Natural killer cell (primary cell): ENCODE data around the gene FBXW12. TPM values are rescaled to one million over a fixed set of nuclear protein-coding genes. Genes with fewer than 3 reads are reported as not detected.

ENCODE experiments used
- ATAC-seq, 3 donors: fragments of 150-1000 bp in 2 of 3; fragments of 200-7000 bp in 1 of 3; cut with Tn5 transposase; 1 replicate in 1 of 3; 2 replicates in 2 of 3; pipeline ENCODE4 v1.10.0; 2021; ENCODE audit warnings: mild to moderate bottlenecking in 2 of 3, moderate library complexity in 2 of 3
- DNase-seq, 2 donors: peaks; one replicate each; pipeline versions ENCODE4 v3.0.0 to v3.0.0-alpha.2; 2013 to 2021; ENCODE audit warnings: mixed read lengths in 1 of 2
- H3K27ac ChIP-seq: one replicate; pipeline ENCODE4 v1.5.1; 2013; ENCODE audit warnings: mild to moderate bottlenecking, low read length
- H3K27me3 ChIP-seq: one replicate; pipeline ENCODE4 v1.6.1; 2013; ENCODE audit warnings: low read length; ENCODE audit not compliant: control insufficient read depth, insufficient read depth
- H3K36me3 ChIP-seq: one replicate; pipeline ENCODE4 v1.6.1; 2013; ENCODE audit warnings: low read length; ENCODE audit not compliant: control insufficient read depth, insufficient read depth
- H3K4me1 ChIP-seq: one replicate; pipeline ENCODE4 v1.6.1; 2013; ENCODE audit warnings: low read length; ENCODE audit not compliant: control insufficient read depth, insufficient read depth
- H3K4me3 ChIP-seq: one replicate; pipeline ENCODE4 v1.5.1; 2013; ENCODE audit warnings: low read length
- H3K9me3 ChIP-seq: one replicate; pipeline ENCODE4 v1.6.1; 2013; ENCODE audit warnings: low read length; ENCODE audit not compliant: control insufficient read depth, insufficient read depth
- H3K27ac Mint-ChIP-seq, 2 donors: one replicate each; pipeline ENCODE4 v1.8.0; 2022; ENCODE audit warnings: mild to moderate bottlenecking in 2 of 2, mixed read lengths in 2 of 2, moderate library complexity in 1 of 2
- H3K27me3 Mint-ChIP-seq, 2 donors: one replicate each; pipeline ENCODE4 v1.8.0; 2022; ENCODE audit warnings: low read depth in 2 of 2, mixed read lengths in 2 of 2
- H3K36me3 Mint-ChIP-seq: one replicate; pipeline ENCODE4 v1.8.0; 2022; ENCODE audit warnings: mixed read lengths
- H3K4me1 Mint-ChIP-seq, 2 donors: one replicate each; pipeline ENCODE4 v1.8.0; 2022; ENCODE audit warnings: mixed read lengths in 2 of 2
- H3K4me3 Mint-ChIP-seq: one replicate; pipeline ENCODE4 v1.8.0; 2022; ENCODE audit warnings: mild to moderate bottlenecking, moderate library complexity, mixed read lengths
- H3K9me3 Mint-ChIP-seq, 2 donors: one replicate each; pipeline ENCODE4 v1.8.0; 2022; ENCODE audit warnings: mixed read lengths in 2 of 2
- CTCF ChIP-seq: fragments of 200-600 bp; IDR thresholded peaks from one replicate; pipeline ENCODE4 v1.8.0; 2022; ENCODE audit warnings: antibody characterized with exemption
- WGBS: methylation state at CpG from one replicate; pipeline ENCODE4 v1.1.7; 2013; ENCODE audit warnings: missing lambda C conversion rate; ENCODE audit not compliant: insufficient coverage; 5-methylcytosine and 5-hydroxymethylcytosine counted together
- intact Hi-C: fragments of 100-400 bp; cut with micrococcal nuclease; formaldehyde crosslinking; loops from one replicate; pipeline ENCODE4 v1.14.2; 2022
- total RNA-seq, 4 donors: library from RNA; stranded (reverse); fragments of 120-200 nt in 1 of 4; gene quantifications; one replicate each; pipeline versions ENCODE4 v1.2.3 to v1.2.4, GENCODE V29; 2013 to 2022

Gene FBXW12
- total RNA-seq, 3 donors from 2014 or later (not counting 1 experiment from before 2014, with no cell fraction given) = 0.25 TPM; not detected in 2

- Histone ChIP-seq H3K27ac (no peak overlapping the region), H3K4me1 (no peaks in the 10 kb centered on the region), H3K4me3 (no peak overlapping the region), H3K36me3 (no peaks in the 10 kb centered on the region), H3K27me3 (no peaks in the 10 kb centered on the region), H3K9me3 (no peaks in the 10 kb centered on the region)
- H3K4me3 Mint-ChIP-seq = no peak overlapping the region
- H3K4me1 Mint-ChIP-seq = no peaks in the 10 kb centered on the region
- H3K36me3 Mint-ChIP-seq = no peaks in the 10 kb centered on the region
- TF ChIP-seq CTCF = no peak
- no peaks in the 10 kb centered on the region for H3K9me3 Mint-ChIP-seq
- WGBS = 84% methylated on average over 9 of the region's 9 CpGs
- DNase-seq (peak in 1 of 2 donors; percentile 10), ATAC-seq (no peak)
- intact Hi-C loops = no loop called here
- H3K27ac Mint-ChIP-seq = no peak overlapping the region
- peaks cover 8 to 16% of the 10 kb centered on the region in 2 donors for H3K27me3 Mint-ChIP-seq
Measured at GRCh38 chr3:48397767-48398681, 26.0 kb downstream of the FBXW12 start.

- peaks cover 8 to 16% of the 10 kb centered on the region in 2 donors for H3K27me3 Mint-ChIP-seq
- H3K27ac Mint-ChIP-seq = no peak overlapping the region
- Histone ChIP-seq H3K4me1 (no peaks in the 10 kb centered on the region), H3K36me3 (no peaks in the 10 kb centered on the region), H3K27me3 (no peaks in the 10 kb centered on the region), H3K4me3 (no peak overlapping the region), H3K27ac (no peak overlapping the region), H3K9me3 (no peaks in the 10 kb centered on the region)
- H3K4me3 Mint-ChIP-seq = no peak overlapping the region
- no peaks in the 10 kb centered on the region for H3K4me1 Mint-ChIP-seq
- DNase-seq = peak in 1 of 2 donors; percentile 11
- H3K36me3 Mint-ChIP-seq = no peaks in the 10 kb centered on the region
- TF ChIP-seq CTCF = no peak
- intact Hi-C loops = no loop called here
- 82% methylated on average over 9 of the region's 11 CpGs for WGBS
- no peaks in the 10 kb centered on the region for H3K9me3 Mint-ChIP-seq
- no peak for ATAC-seq
Measured at GRCh38 chr3:48398701-48399386, 26.8 kb downstream of the FBXW12 start.

- H3K4me3 ChIP-seq = no peak overlapping the region
- H3K27me3 Mint-ChIP-seq = peaks cover 8 to 12% of the 10 kb centered on the region in 2 donors
- H3K4me3 Mint-ChIP-seq = no peak overlapping the region
- H3K9me3 ChIP-seq = no peaks in the 10 kb centered on the region
- no peaks in the 10 kb centered on the region for H3K27me3 ChIP-seq
- no peak for TF ChIP-seq CTCF
- no peaks in the 10 kb centered on the region for H3K36me3 Mint-ChIP-seq
- no peaks in the 10 kb centered on the region for H3K36me3 ChIP-seq
- H3K4me1 Mint-ChIP-seq = no peaks in the 10 kb centered on the region
- no peak overlapping the region for H3K27ac ChIP-seq
- peak in 1 of 2 donors; percentile 10 for DNase-seq
- H3K9me3 Mint-ChIP-seq = no peaks in the 10 kb centered on the region
- WGBS = 40% methylated on average over 4 of the region's 4 CpGs
- no peaks in the 10 kb centered on the region for H3K4me1 ChIP-seq
- intact Hi-C loops = loop anchor here (2.0 kb wide), 1 partner anchor 211 kb away; no protein-coding TSS in a partner anchor
- ATAC-seq = no peak
- no peak overlapping the region for H3K27ac Mint-ChIP-seq
Measured at GRCh38 chr3:48399387-48400172, 27.6 kb downstream of the FBXW12 start.
